ENCODE results near the gene SETBP1.

The SETBP1 gene

GRCh38 chr18:44950685-44951195, 270.1 kb downstream of the SETBP1 start:
- DNase-seq, result no peak

GRCh38 chr18:44951748-44952147, 271.1 kb downstream of the SETBP1 start:
- DNase-seq, result no peak

GRCh38 chr18:44954257-44954656, 273.6 kb downstream of the SETBP1 start:
- DNase-seq, result no peak

GRCh38 chr18:44955825-44956224, 275.1 kb downstream of the SETBP1 start:
- no peak for DNase-seq

- no peak for DNase-seq
These were observed 276.3 kb downstream of the SETBP1 start for GRCh38 chr18:44957025-44957424.

GRCh38 chr18:44957461-44957860, 276.8 kb downstream of the SETBP1 start:
- no peak for DNase-seq

GRCh38 chr18:44958040-44958439, 277.4 kb downstream of the SETBP1 start:
- DNase-seq, result no peak

- no peak for DNase-seq
These were observed 277.8 kb downstream of the SETBP1 start for GRCh38 chr18:44958455-44958854.

- no peak for DNase-seq
These were observed 278.3 kb downstream of the SETBP1 start for GRCh38 chr18:44959013-44959412.

GRCh38 chr18:44960580-44960979, 279.9 kb downstream of the SETBP1 start:
- no peak for DNase-seq

GRCh38 chr18:44961288-44961995, 280.8 kb downstream of the SETBP1 start:
- DNase-seq, result no peak

- DNase-seq, result no peak
These were observed 286.9 kb downstream of the SETBP1 start for GRCh38 chr18:44967599-44967998.

GRCh38 chr18:44968336-44968735, 287.6 kb downstream of the SETBP1 start:
- no peak for DNase-seq

- no peak for DNase-seq
These were observed 288.6 kb downstream of the SETBP1 start for GRCh38 chr18:44969214-44969795.

- peak; percentile 4 for DNase-seq
These were observed 292.6 kb downstream of the SETBP1 start for GRCh38 chr18:44973282-44973681.

- no peak for DNase-seq
These were observed 293.5 kb downstream of the SETBP1 start for GRCh38 chr18:44974174-44974573.

GRCh38 chr18:44977856-44978255, 297.2 kb downstream of the SETBP1 start:
- no peak for DNase-seq

- DNase-seq, result no peak
These were observed 299.1 kb downstream of the SETBP1 start for GRCh38 chr18:44979748-44980147.

- no peak for DNase-seq
These were observed 300.4 kb downstream of the SETBP1 start for GRCh38 chr18:44981121-44981520.

GRCh38 chr18:44986933-44987332, 306.2 kb downstream of the SETBP1 start:
- DNase-seq, result no peak

- no peak for DNase-seq
These were observed 306.7 kb downstream of the SETBP1 start for GRCh38 chr18:44987371-44987770.

GRCh38 chr18:44988821-44989587, 308.3 kb downstream of the SETBP1 start:
- DNase-seq, result no peak

GRCh38 chr18:44996261-44996660, 315.6 kb downstream of the SETBP1 start:
- DNase-seq, result no peak

GRCh38 chr18:44997174-44997573, 316.5 kb downstream of the SETBP1 start:
- DNase-seq, result no peak
